ENCODE results near the gene DSTYK. TPM values are rescaled to one million over a fixed set of nuclear protein-coding genes. Genes with fewer than 3 reads are reported as not detected.

Gene DSTYK
- total RNA-seq, 2 experiments from 2014 or later, result 13.9 to 15.3 TPM

DNA sequence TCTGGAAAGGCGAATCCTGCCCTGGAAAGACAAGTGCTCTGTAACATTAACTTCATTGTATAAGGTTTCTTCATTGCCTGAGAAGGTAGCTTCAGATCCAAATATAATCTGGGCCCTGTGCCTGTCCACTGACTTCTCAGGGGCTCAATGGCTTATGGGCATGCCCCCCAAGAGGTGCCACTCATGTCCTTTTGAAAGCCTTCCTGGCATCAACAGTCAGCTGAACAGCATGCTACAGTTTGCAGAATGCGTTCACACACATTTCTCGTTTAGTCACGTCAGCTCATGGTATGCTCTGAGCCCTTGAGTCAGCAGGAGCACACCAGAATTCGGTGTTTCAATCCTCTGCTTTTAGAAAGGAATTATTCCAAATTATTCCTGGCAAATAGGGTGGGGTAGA is 40.1 kb upstream of the DSTYK start:
- CTCF ChIA-PET, result interaction anchor here (0.9 to 1.4 kb wide), 2 partner anchors 10 to 22 kb away, joined by 4 read pairs; no protein-coding TSS in a partner anchor
- H3K27me3 ChIP-seq (ENCODE audit: control insufficient read depth in 1 of 2, insufficient read depth in 2 of 2, low read length in 2 of 2), result no peaks in the 10 kb centered on the region
- no peak overlapping the region for H3K4me3 Mint-ChIP-seq
- H3K4me3 ChIP-seq (ENCODE audit: low read length), result no peak overlapping the region
- ATAC-seq (ENCODE audit: poor library complexity) (no peak), DNase-seq (no peak)
- TF ChIP-seq, protein P1, sequence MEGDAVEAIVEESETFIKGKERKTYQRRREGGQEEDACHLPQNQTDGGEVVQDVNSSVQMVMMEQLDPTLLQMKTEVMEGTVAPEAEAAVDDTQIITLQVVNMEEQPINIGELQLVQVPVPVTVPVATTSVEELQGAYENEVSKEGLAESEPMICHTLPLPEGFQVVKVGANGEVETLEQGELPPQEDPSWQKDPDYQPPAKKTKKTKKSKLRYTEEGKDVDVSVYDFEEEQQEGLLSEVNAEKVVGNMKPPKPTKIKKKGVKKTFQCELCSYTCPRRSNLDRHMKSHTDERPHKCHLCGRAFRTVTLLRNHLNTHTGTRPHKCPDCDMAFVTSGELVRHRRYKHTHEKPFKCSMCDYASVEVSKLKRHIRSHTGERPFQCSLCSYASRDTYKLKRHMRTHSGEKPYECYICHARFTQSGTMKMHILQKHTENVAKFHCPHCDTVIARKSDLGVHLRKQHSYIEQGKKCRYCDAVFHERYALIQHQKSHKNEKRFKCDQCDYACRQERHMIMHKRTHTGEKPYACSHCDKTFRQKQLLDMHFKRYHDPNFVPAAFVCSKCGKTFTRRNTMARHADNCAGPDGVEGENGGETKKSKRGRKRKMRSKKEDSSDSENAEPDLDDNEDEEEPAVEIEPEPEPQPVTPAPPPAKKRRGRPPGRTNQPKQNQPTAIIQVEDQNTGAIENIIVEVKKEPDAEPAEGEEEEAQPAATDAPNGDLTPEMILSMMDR (IDR thresholded peaks at IDR 0.05), result no peak
- H3K9me3 Mint-ChIP-seq, result no peaks in the 10 kb centered on the region
- H3K36me3 Mint-ChIP-seq (ENCODE audit: low read depth), result no peaks in the 10 kb centered on the region
- H3K4me1 ChIP-seq (ENCODE audit: insufficient read depth, low read length), result peaks cover 6% of the 10 kb centered on the region
- POLR2A ChIA-PET, result no interaction called here
- H3K36me3 ChIP-seq (ENCODE audit: insufficient read depth, low read length), result no peaks in the 10 kb centered on the region
- H3K9me3 ChIP-seq (ENCODE audit: control insufficient read depth in 1 of 2, insufficient read depth in 1 of 2, low read length in 2 of 2), result no peaks in the 10 kb centered on the region
- H3K27me3 Mint-ChIP-seq, result no peaks in the 10 kb centered on the region
- H3K4me1 Mint-ChIP-seq (ENCODE audit: low read depth), result no peaks in the 10 kb centered on the region
- no peak overlapping the region for H3K27ac Mint-ChIP-seq
- no peak overlapping the region for H3K27ac ChIP-seq (ENCODE audit: low read depth in 1 of 2, low read length in 2 of 2)
- intact Hi-C loops (cut with DNase I, micrococcal nuclease), result loop anchor here in 1 of 2 experiments (10.0 kb wide), 1 partner anchor 447 kb away; no protein-coding TSS in a partner anchor

DNA sequence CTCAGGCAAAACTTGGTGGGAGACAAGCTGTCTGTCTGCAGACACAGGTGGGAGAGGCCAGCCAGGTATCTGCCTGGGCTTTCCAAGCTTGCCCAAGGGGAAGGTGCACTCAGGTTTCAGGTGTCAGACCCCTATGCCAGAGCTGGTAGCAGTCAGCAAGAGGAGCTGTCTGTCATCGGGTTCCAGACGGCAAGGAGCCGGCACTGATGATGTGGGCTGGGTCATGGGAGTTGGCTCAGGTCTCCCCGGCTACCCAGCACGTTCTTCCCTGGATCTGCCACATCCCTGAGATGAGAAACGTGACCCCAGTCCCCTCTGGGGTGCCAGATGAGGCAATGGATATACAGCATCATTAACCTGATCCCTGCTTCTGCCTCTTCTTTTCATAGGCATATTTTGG is 39.2 kb upstream of the DSTYK start:
- intact Hi-C loops (cut with DNase I, micrococcal nuclease), result loop anchor here in 1 of 2 experiments (10.0 kb wide), 1 partner anchor 446 kb away; no protein-coding TSS in a partner anchor
- ATAC-seq (ENCODE audit: poor library complexity), result no peak
- Mint-ChIP-seq H3K4me3 (no peak overlapping the region), H3K4me1 (ENCODE audit: low read depth) (no peaks in the 10 kb centered on the region), H3K27ac (no peak overlapping the region), H3K36me3 (ENCODE audit: low read depth) (no peaks in the 10 kb centered on the region), H3K9me3 (no peaks in the 10 kb centered on the region), H3K27me3 (no peaks in the 10 kb centered on the region)
- DNase-seq, result no peak
- Histone ChIP-seq H3K4me3 (ENCODE audit: low read length) (no peak overlapping the region), H3K9me3 (ENCODE audit: control insufficient read depth in 1 of 2, insufficient read depth in 1 of 2, low read length in 2 of 2) (no peaks in the 10 kb centered on the region), H3K27me3 (ENCODE audit: control insufficient read depth in 1 of 2, insufficient read depth in 2 of 2, low read length in 2 of 2) (no peaks in the 10 kb centered on the region), H3K4me1 (ENCODE audit: insufficient read depth, low read length) (no peaks in the 10 kb centered on the region), H3K36me3 (ENCODE audit: insufficient read depth, low read length) (no peaks in the 10 kb centered on the region), H3K27ac (ENCODE audit: low read depth in 1 of 2, low read length in 2 of 2) (no peak overlapping the region)
- ChIA-PET CTCF (no interaction called here), POLR2A (no interaction called here)
- TF ChIP-seq, protein P1 (IDR thresholded peaks at IDR 0.05), result no peak

DNA sequence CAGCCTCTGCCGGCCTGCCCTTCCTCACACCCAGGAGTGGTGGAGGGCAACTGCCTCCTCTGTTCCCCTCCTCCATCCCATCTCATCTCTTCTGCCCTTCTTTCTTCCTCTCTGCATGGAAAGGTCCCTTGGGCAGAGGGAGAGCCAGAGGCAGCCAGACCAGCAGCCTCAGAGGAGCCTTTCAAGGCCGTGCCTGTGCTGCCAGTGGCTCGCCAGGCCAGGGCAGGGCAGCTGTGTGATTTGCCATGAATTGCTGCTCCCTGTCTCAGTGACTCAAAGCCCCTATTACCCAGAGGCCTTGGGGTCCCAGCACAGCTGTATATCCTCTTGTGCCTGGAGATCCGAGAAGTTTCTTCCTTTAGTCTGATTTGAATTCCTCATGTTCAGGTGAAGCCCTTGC is 38.1 kb upstream of the DSTYK start:
- ATAC-seq (ENCODE audit: poor library complexity) (no peak), DNase-seq (no peak)
- H3K9me3 Mint-ChIP-seq, result no peaks in the 10 kb centered on the region
- ChIA-PET POLR2A (interaction anchor here (1.1 kb wide), 1 partner anchor 20 kb away, joined by 3 read pairs; no protein-coding TSS in a partner anchor), CTCF (no interaction called here)
- no peaks in the 10 kb centered on the region for H3K27me3 Mint-ChIP-seq
- TF ChIP-seq, protein P1 (IDR thresholded peaks at IDR 0.05), result no peak
- Histone ChIP-seq H3K36me3 (ENCODE audit: insufficient read depth, low read length) (no peaks in the 10 kb centered on the region), H3K9me3 (ENCODE audit: control insufficient read depth in 1 of 2, insufficient read depth in 1 of 2, low read length in 2 of 2) (no peaks in the 10 kb centered on the region), H3K4me3 (ENCODE audit: low read length) (no peak overlapping the region), H3K27ac (ENCODE audit: low read depth in 1 of 2, low read length in 2 of 2) (no peak overlapping the region), H3K4me1 (ENCODE audit: insufficient read depth, low read length) (no peaks in the 10 kb centered on the region), H3K27me3 (ENCODE audit: control insufficient read depth in 1 of 2, insufficient read depth in 2 of 2, low read length in 2 of 2) (no peaks in the 10 kb centered on the region)
- H3K4me3 Mint-ChIP-seq, result no peak overlapping the region
- H3K4me1 Mint-ChIP-seq (ENCODE audit: low read depth), result no peaks in the 10 kb centered on the region
- H3K27ac Mint-ChIP-seq, result no peak overlapping the region
- H3K36me3 Mint-ChIP-seq (ENCODE audit: low read depth), result no peaks in the 10 kb centered on the region
- intact Hi-C loops (cut with DNase I, micrococcal nuclease), result loop anchor here in 1 of 2 experiments (10.0 kb wide), 1 partner anchor 445 kb away; no protein-coding TSS in a partner anchor

Data from CD4-positive, alpha-beta T cell (primary cell).